Stimulated activated CD4-positive, alpha-beta T cell treated with anti-CD3 and anti-CD28 coated beads, TNF-alpha, amount 100 ng/mL, for 1 hour (primary cell): Measurements from ENCODE around the gene SQOR.

Experiments
- DNase-seq, 3 donors: peaks; one replicate each; pipeline ENCODE4 v3.0.0-alpha.2; 2020; ENCODE audit warnings: low read depth in 3 of 3, low spot score in 1 of 3

SQOR gene

GRCh38 chr15:45657764-45658545, 23.1 kb downstream of the SQOR start:
- no peak for DNase-seq

- no peak for DNase-seq
Observed at GRCh38 chr15:45660231-45660979, 25.6 kb downstream of the SQOR start.

DNA sequence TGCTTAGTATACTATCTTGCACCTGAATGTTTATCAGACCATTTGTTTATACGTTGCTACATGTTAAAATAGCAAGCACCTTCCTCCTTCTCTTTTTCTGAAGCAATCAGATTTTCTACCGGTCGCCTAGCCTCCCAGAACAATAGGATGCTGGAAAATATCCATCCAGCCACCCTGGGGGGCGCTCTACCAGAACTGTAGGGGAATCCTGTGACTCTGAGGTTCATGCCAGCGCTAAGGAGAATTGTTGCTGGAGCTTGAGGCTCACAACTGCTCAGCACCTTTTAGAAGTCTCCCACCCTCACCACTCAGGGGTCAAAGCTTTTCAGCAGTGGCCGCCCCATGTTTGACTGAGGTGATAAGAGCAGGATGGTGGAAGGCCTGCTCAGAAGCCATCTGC, 27.5 kb downstream of the SQOR start:
- no peak for DNase-seq

- no peak for DNase-seq
Observed at GRCh38 chr15:45664451-45664850, 29.6 kb downstream of the SQOR start.

DNA sequence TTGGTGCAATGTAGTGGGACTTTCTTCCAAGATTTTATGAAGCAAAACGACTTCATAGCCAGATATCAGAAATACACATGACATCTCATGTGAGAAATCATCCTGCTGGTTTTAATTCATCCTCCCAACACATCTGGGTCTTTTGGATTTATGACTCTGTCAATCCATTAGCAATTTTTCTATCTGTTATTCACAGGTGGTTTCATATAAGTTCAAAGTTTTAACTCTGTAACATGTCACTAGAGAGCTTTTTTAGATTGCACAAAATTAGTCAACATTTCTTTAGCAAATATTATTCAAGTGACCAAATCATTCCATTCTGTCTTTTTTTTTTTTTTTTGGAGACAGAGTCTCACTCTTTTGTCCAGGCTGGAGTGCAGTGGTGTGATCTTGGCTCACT, 30.4 kb downstream of the SQOR start:
- DNase-seq: no peak

- no peak for DNase-seq
Observed at GRCh38 chr15:45666119-45666875, 31.5 kb downstream of the SQOR start.

GRCh38 chr15:45667002-45667401, 32.2 kb downstream of the SQOR start:
- DNase-seq: no peak

DNA sequence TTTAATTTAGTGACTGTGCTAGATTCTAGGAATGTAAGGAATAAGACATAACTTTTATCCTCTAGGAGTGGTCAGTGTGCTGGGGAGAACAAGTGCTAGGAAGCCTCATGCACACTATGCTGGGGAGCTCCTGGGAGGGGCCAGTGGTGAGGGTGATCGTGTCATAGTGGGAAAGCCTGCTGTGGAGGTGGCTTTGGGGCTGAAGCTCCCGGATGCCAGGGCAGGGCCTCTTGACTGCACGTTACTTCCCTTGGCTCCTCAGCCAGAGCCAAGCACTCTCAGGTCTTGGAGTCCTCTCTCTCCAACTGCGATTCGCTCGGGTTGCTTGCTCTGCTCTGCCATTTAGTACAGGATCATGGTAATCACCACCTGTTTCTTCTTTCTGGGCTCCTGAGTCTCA, 33.6 kb downstream of the SQOR start:
- no peak for DNase-seq

GRCh38 chr15:45669422-45669821, 34.6 kb downstream of the SQOR start:
- DNase-seq: no peak

GRCh38 chr15:45670091-45670490, 35.3 kb downstream of the SQOR start:
- DNase-seq: no peak

DNA sequence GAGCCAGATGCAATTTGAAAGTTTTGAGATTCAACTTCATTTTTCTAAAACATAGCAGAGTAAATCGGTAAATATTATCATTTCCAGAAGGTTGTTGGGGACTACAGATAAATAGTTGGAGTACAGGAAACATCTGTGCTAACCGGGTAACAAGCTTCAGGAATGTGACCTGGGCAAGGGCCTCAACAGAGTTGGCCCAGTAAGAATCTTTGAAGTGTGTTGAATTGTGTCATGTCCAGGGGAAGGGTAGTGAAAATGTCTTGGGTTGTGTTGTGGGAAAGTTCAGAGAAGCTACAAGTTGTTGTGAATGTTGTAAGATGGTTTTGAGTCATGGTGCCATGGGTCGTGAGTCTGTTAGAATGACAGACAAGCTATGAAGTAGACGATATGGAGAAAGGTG, 35.7 kb downstream of the SQOR start:
- no peak for DNase-seq

DNA sequence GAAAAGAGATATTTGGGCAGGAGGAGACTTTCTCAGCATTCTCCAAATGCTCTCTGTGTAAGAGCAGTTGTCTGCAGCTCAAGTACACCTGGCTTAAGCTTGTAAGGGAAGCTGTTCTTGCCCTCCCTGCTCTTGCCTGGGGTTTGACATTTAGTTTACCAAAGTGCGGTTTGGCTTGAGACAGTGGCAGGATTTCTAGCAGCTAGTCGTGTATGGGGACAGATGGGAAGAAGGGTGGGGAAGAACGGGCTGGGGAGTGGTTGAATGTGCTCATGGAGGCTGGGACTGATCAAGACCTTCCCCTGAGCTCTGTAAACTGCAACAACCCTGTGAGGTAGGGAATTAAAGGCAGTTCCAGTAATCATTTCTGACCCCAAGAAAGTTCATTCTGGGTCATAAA, 39.8 kb downstream of the SQOR start:
- no peak for DNase-seq

DNA sequence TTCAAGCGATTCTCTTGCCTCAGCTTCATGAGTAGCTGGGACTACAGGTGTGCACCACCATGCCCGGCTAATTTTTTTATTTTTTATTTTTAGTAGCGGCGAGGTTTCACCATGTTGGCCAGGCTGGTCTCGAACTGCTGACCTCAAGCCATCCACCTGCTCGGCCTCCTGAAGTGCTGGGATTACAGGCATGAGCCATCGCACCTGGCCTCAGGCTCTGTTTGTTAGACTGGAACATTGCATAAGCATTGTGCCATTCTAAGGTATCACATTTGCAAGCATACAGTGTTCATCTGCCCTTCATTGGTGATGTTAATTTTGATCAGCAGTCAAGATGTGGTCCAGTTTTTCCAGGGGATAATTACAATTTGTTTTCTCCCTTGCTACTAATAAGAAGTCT, 43.0 kb downstream of the SQOR start:
- no peak for DNase-seq

DNA sequence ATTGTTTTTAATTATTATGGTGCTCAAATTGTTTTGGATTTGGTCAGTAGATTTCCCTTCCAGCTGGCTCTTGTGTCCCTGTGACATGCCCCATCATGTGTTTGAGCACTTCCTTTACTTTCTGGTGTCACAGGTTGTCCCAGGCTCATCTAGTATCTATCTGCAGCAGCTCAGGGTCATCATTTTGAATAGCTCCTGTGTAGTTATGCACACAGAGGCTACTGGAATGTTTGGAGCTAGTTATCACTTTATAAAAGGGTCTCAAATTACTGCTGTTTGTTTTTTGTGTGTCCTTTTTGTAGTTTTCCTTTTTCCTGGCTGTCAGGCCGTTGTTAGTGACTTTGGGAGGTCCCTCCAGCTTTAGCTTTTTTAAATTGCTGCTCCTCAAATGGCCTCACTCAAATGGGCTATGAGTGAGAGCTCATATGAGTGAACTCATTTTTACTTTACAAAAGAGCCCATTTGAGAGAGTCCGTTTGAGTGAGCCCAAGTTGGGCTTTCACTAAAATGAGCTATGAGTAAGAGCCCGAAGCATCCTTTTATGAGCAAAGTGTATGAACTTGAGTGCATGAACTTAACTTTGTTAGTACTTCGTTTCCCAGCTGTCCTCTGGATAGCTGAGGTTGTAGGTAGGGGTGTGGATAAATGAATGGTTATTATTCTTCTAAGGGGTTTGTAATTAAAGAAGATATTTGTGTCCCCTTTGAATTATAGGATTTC, 43.8 kb downstream of the SQOR start:
- no peak for DNase-seq

DNA sequence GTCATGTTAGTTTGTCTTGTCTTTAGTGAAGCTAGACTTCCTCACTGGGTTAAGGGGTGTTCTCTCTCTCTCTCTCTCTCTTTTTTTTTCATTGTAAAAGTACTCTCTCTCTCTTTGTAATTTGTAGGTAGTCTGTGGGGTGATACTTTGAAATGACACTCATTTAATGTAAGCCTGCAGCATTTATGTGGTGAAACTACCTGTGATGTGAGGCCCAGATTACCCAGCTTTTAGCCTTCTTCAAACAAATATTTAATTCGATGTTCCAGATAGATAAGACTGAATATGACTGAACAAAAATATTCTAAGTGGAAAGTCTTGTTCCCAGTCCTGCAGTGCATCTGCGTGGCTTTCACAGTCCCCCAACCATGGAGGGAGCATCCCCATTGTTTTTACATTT, 49.7 kb downstream of the SQOR start:
- no peak for DNase-seq

- no peak for DNase-seq
Observed at GRCh38 chr15:45689616-45690015, 54.8 kb downstream of the SQOR start.

GRCh38 chr15:45690581-45691260, 55.9 kb downstream of the SQOR start:
- no peak for DNase-seq

GRCh38 chr15:45701108-45701507, 66.3 kb downstream of the SQOR start:
- no peak for DNase-seq

GRCh38 chr15:45702041-45702440, 67.2 kb downstream of the SQOR start:
- no peak for DNase-seq

DNA sequence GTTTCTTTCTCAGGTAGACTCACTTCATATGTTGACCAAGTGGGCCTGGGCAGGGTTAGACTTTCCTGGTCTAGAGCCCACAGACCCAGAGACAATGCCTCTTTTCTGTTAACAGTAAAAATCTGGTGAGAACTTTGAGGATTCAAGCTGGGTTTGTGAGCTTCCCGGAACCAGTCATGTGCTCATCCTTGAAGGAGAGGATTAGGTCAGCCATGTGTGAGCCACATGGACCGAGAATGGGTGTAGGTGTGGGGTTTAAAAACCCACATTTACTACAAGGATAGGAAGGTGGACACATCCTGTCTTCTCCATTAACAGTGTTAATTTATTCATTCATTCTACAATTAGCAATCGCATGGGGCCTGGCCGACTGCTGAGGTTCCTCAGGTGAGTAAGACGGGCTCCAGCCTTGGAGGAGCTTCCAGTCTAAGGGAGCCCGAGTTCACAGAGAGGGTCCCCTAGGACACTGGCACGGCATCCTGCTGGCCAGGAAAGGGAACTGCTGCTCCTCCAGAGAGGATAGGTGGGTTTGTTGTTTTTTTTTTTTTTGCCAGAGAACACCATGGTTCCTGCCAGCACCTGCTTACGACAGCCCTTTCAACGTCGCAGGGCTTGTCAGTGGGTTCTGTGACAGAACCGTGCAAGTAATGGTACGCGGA, 69.0 kb downstream of the SQOR start:
- DNase-seq: no peak
